ENCODE results near the gene THOP1.

THOP1 gene

DNA sequence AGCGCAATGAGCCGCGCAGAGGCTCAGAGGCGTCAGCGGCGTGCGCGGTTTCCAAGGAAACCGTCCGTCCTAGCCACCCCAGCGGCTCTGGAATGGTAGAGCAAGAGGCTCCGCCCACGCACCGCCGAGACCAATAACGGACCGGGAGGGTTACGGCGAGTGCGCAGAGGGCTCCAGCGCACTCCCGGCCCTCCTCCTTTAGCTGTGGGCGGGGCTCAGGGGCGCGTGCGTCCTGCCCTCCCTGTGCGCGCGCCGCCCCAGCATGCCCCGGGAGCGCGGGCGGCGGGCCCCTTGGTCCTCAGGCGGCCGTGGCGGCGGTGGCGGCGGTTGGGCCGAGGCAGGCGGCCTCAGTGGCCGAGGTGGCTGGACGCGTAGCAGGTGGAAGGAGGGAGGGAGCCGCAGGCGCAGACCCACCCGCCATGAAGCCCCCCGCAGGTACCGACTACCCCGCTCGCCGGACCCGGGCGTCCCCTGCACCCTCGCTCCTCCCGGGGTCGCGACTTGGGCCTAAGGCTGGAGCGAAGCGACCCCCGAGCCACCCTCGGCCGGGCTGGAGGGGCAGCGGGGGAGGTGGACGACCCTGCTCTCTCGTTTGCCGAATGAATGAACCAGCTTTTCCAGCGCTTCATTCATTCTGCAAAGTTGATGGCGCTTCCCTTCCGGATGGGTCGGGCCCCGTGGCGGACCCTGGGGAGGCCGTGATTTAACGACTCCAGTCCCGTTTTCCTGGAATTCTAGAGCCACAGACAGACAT is at the start of gene THOP1:
TSS of gene THOP1 (plus strand) at position 260 of the 754 bp plus-strand sequence. CDS start at position 420, 160 bp downstream.
- peak; percentile 97 for DNase-seq

DNA sequence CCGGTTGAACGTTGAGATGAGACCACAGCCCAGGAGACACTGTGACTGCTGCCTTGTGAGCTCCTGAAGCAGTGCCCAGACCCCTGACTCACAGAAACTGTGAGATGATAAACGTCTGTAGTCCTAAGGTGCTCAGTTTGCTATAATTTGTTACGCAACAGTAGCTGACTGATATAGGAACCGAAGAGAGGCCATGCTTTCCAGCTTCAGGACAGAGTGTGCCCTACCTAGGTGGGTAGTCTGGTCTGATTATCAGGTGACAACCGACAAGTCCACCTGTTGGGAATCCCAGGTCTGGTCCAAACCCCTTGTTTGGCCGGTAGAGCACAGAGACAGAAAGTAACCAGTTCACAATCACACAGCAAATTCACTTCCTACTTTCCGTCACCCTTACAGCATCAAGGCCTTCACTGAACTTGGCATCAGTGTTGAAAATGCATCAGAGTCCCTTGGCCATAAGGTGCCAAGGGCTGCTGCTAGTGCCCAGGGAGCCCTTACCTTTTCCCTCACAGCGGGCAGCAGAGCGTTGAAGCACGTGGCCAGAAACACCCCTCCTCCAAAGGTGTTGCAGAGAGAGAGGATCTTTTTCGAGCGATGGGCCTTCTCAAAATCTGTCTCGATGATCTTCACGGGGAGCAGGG is 48.6 kb upstream of the THOP1 start:
- no peak for DNase-seq

- DNase-seq, result peak; percentile 94
Measured at GRCh38 chr19:2739602-2740313, 45.5 kb upstream of the THOP1 start, which contains the start of gene SLC39A3. Gene SLC39A3, minus strand, starts transcription at chr19:2740017. Its CDS starts 2,760 bp downstream, at chr19:2737257.

DNA sequence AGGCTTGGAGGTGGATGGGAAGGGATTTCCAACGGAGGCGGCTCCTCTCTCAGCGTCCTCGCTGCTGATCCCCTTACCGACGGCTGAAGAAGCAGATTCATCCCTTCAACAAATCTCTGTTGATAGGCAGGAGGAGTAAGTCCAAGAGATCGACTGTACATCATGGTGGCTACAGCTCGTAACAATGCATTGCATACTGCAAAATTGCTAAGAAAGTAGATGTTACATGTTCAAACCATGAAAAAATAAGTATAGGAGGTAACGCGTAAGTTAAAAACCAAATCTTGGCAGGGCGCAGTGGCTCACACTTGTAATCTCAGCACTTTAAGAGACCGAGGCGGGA is 45.0 kb upstream of the THOP1 start:
- DNase-seq, result no peak

GRCh38 chr19:2743099-2743498 is 42.2 kb upstream of the THOP1 start:
- DNase-seq, result no peak

DNA sequence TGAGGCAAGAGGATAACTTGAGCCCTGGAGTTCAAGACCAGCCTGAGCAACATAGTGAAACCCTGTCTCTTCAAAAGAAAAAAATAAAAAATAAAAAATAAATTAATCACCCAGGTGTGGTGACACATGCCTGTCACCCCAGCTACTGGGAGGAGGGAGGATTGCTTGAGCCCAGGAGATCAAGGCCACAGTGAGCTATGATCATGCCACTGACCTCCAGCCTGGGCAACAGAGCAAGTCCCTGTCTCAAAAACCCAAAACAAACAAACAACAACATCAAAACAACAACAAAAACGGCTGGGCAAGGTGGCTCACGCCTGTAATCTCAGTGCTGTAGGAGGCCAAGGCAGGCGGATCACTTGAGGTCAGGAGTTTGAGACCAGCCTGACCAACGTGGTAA is 41.2 kb upstream of the THOP1 start:
- no peak for DNase-seq

DNA sequence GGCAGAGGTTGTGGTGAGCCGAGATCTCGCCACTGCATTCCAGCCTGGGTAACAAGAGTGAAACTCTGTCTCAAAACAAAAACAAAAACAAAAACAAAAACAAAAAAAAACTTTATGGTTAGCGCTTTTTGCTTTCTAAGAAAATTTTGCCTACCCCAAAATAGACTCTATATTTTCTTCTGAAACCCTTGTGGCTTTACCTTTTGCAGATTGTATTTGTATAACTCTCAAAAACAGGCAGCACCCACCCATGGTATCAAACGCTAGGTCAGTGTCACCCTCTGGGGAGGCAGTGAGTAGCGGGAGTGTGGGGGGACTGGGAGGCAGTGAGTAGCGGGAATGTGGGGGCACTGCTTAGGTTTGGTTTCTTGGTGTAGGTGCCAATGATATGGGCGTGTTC is 38.0 kb upstream of the THOP1 start:
- no peak for DNase-seq

DNA sequence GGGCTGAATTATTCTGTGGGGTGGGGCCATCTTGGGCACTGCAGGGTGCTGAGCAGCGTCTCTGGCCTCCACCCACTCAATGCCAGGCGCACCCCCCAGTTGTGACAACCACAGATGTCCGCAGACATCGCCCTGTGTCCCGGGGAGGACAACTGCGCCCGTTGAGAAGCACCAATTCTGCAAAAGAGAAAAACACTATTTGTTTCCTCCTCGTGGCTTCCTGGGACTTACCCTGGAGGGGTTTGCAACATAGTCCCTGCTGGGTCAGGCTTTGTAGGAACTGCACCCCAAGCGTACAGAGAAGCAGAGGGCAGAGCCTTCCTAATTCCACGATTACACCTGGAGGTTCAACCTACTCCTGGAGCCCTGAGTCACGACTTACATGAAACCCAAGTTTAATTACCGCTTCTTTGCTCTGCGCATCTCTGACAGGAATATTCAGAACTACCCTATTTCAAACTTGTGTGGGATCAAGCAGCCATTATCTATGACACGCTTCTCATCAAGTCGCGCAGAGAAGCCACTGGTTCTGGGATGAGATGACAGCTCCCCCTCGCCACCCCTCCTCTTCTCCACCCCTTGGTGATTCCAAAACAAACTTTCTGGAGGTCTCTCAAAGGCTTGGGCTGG is 34.4 kb upstream of the THOP1 start:
- DNase-seq, result no peak

- no peak for DNase-seq
Measured at GRCh38 chr19:2751438-2751830, 33.9 kb upstream of the THOP1 start.

DNA sequence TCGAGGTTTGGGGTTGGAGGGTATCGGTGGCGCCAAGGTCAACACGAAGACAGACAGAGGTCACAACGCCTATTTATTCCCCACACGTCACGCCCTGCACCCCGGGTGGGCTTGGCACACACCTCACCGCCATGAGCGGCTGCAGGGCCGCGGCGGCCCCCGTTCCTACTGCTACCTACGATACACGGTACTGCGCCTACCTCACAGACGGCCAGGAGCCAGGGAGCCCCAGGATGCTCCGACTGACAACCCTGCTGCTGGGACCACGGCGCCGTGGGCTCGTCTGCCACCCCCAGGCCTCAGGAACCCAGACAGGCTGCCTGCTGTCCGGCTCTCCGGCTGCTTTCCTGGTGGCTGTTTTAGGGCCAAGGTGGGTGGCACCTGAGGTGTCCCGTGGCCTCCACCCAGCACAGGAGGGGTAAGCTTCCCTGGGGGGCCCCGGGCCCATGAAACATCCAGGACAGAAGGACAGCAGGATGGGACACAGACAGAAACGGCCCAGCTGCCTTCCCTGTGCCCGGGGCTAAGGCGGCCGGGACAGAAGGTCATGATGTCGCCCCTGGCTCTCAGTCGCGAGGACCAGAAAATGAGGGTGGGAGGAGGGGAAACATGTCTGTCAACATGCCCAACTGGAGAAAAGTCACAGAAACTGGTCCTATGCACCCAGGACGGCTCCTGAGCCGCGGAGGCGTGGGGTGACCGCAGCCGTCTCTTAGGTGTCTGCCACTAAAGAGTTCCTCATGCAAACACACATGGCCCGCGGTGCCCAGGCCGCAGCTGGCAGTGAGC is 30.4 kb upstream of the THOP1 start:
- no peak for DNase-seq

GRCh38 chr19:2755448-2755705 is 29.9 kb upstream of the THOP1 start:
- DNase-seq, result no peak

DNA sequence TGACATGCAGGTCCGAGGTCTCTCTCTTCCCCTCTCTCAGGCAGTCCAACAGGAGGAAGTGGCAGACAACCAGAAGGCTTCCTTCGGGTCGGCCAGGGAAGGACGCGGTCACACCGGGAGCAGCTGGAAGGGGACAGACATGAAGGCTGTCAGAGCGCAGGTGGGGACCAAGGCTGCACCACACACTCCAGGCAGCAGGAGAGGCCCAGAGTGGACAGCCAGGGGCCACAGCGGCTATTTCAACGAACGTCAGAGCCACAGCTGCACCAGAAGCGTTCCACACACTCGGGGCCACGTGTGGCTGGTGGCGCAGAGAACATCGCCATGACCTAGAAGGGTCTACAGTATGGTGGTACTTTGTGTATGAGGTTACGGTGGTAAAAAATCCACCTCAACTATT is 29.5 kb upstream of the THOP1 start:
- no peak for DNase-seq

DNA sequence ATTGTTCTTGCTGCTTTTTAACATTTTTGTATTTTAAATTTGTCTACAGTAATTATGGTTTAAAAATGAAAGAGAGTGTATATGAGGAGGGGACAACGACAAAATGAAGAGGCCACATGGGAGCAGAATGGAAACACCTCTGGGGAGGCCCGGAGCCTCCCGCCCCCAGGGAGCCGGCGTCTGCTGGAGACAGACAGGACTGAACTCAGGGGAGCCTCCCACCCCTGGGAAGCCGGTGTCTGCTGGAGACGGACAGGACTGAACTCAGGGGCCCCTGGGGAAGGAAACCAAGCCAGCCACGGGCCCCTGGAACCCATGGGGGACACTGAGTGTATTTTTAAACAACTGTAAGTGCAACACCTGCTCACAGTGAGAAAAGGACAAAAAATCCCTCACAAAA is 28.8 kb upstream of the THOP1 start:
- DNase-seq, result no peak

- DNase-seq, result no peak
Measured at GRCh38 chr19:2756921-2757881, 28.1 kb upstream of the THOP1 start.

DNA sequence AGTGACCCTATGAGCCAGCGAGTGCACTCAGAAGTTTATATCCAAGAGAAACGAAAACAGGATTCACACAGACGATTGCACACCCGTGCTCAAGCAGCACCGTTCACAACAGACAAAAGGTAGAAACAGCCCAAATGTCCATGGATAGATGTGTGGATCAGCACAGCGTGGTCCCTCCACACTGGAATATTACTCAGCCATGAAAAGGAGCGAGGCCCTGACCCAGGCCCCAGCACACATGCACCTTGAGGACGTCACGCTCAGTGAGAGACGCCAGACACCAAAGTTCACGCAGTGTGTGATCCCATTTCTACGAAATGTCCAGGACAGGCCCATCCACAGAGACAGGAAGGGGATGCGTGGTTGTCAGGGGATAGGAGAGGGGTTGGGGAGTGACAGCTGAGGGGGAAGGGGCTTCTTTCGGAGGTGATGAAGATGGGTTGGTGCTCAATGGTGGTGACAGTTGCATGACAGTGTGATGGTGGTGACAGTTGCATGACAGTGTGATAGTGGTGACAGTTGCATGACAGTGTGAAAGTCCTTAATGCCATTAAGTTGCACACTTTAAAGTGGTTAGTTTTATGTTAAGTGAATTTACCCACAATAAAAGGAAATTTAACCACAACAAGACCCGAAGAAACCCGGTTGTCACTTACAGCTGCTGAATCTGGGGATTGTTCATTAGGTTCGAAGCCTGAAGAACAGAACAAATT is 26.5 kb upstream of the THOP1 start:
- DNase-seq, result no peak

DNA sequence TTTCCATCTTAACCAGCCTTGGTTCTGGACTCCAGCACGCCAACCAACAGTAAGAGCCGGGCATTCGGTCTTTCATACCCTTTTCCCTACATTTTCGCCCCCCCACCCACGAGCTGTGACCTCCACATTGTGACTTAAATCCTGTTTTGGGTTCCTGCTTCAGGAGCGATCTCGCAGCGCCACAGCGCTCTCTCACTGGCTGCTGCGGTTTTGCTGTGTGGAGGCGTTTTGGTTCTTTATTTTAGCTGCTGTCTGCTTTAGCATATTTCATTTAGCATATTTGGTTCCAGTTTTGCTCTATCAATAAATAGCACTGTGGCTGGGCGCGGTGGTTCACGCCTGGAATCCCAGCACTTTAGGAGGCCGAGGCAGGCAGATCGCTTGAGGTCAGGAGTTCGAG is 25.9 kb upstream of the THOP1 start:
- no peak for DNase-seq

GRCh38 chr19:2759965-2760364 is 25.3 kb upstream of the THOP1 start:
- no peak for DNase-seq

- no peak for DNase-seq
Measured at GRCh38 chr19:2761309-2761677, 24.0 kb upstream of the THOP1 start.

- no peak for DNase-seq
Measured at GRCh38 chr19:2761876-2762782, 23.2 kb upstream of the THOP1 start.
